Measurements from ENCODE around the gene ACAN.

DNA sequence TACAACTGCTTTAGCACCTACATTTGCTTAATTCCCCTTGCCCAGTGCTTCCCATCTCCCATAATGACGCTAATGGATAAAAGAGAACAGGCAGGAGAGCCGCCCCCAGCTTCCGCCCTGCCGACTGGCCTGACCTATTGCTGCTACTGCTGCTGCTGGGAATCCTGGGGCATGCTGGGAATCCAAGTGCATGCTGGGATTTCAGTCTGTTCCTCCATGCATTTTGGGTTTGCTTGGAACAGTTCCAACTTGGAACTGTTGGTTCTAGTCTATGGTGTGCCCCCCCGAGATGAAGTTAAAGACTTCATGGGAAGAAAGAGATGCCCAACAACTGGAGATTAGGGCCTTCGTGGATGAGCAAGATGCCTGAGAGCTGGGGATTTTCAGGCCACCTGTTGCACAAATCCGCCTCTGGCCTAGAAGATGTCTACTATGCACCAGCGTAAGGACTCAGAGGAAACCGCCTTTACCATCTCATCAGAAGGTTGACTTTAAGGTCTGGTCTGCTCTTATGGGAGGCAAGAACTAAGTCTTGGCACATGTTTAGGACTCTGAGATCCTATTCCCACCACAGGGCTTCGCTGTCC, 63.2 kb downstream of the ACAN start:
- TF ChIP-seq POLR2A (IDR thresholded peaks at IDR 0.05) (no peak), CTCF (IDR thresholded peaks at IDR 0.05) (no peak)
